HepG2 (cell line): ENCODE measurements around the gene C2orf76. TPM values are rescaled to one million over a fixed set of nuclear protein-coding genes. Genes with fewer than 3 reads are reported as not detected.

Source experiments
- FOXA1 ChIP-seq, 2 experiments: fragments of 450-650 bp in 1 of 2; sonication (generic) in 1 of 2; formaldehyde crosslinking in 1 of 2; IDR thresholded peaks; 2 replicates each; pipeline versions ENCODE4 v1.4.0 to v1.6.1; 2016 to 2020; ENCODE audit warnings: missing genetic modification reagents in 1 of 2
- HMG20A ChIP-seq: IDR thresholded peaks from 2 replicates; pipeline ENCODE4 v1.6.1; 2016; ENCODE audit warnings: borderline replicate concordance
- NCOA2 ChIP-seq: sonication (generic); formaldehyde crosslinking; IDR thresholded peaks from 2 replicates; pipeline ENCODE4 v1.8.0; 2022; ENCODE audit warnings: inconsistent platforms
- RAD21 ChIP-seq: fragments of 450-650 bp; formaldehyde crosslinking; IDR thresholded peaks from 2 replicates; pipeline ENCODE4 v1.5.0; 2020; ENCODE audit warnings: mild to moderate bottlenecking
- RARA ChIP-seq: IDR thresholded peaks from 2 replicates; pipeline ENCODE4 v1.6.1; 2016; ENCODE audit warnings: missing genetic modification reagents, missing compliant biosample characterization
- SOX13 ChIP-seq, 3 experiments: fragments of 450-650 bp in 1 of 3; sonication (generic) in 1 of 3; formaldehyde crosslinking in 1 of 3; IDR thresholded peaks in 2 of 3; conservative IDR thresholded peaks in 1 of 3; 2 replicates each; pipeline versions ENCODE4 v1.5.0 to v1.6.1; 2016 to 2020; ENCODE audit warnings: antibody characterized with exemption in 1 of 3, mild to moderate bottlenecking in 1 of 3, missing compliant biosample characterization in 1 of 3, missing genetic modification reagents in 1 of 3, moderate library complexity in 1 of 3
- ZNF343 ChIP-seq: sonication (generic); formaldehyde crosslinking; IDR thresholded peaks from 2 replicates; pipeline ENCODE4 v1.4.0; 2020; ENCODE audit warnings: mild to moderate bottlenecking, missing genetic modification reagents
- polyA plus RNA-seq, 8 experiments: library from polyadenylated mRNA; depleted of rRNA in 3 of 8; stranded (reverse) in 7 of 8; unstranded in 1 of 8; fragments of >200 nt; fragmentation: Illumina TruSeq in 4 of 8; extraction: Trizol in 4 of 8; gene quantifications; 2 replicates each; pipeline versions ENCODE4 v1.2.1 to v1.2.3, GENCODE V29; 2011 to 2016; ENCODE audit warnings: low read depth in 4 of 8, missing spikeins in 1 of 8, mixed read lengths in 1 of 8; ENCODE audit not compliant: insufficient read depth in 1 of 8
- total RNA-seq, 5 experiments: library from RNA; depleted of rRNA; stranded (reverse); fragments of >200 nt; fragmentation: Illumina TruSeq; extraction: Trizol; gene quantifications; 2 replicates each; pipeline ENCODE4 v1.2.3, GENCODE V29; 2016; ENCODE audit warnings: low read depth in 1 of 5
- TF ChIP-seq, protein P1 (sequence below): IDR thresholded peaks from 2 replicates; pipeline ENCODE4 v1.4.0; 2020; ENCODE audit warnings: mild to moderate bottlenecking, missing genetic modification reagents
- TF ChIP-seq, protein P2 (sequence below): sonication (generic); formaldehyde crosslinking; IDR thresholded peaks from 2 replicates; pipeline ENCODE4 v1.5.1; 2020; ENCODE audit warnings: mild to moderate bottlenecking, missing genetic modification reagents, borderline replicate concordance
- TF ChIP-seq, protein P3 (sequence below): sonication (generic); formaldehyde crosslinking; IDR thresholded peaks from 2 replicates; pipeline ENCODE4 v1.4.0; 2020; ENCODE audit warnings: missing genetic modification reagents
- TF ChIP-seq, protein P4 (sequence below): sonication (generic); formaldehyde crosslinking; IDR thresholded peaks from 2 replicates; pipeline ENCODE4 v1.5.0; 2020; ENCODE audit warnings: missing genetic modification reagents

C2orf76 gene
- total and polyA plus RNA-seq, 2 of the 13 experiments (the other 11 are each of a cell fraction or from before 2014, with no cell fraction given) = 7.7 to 8.5 TPM

DNA sequence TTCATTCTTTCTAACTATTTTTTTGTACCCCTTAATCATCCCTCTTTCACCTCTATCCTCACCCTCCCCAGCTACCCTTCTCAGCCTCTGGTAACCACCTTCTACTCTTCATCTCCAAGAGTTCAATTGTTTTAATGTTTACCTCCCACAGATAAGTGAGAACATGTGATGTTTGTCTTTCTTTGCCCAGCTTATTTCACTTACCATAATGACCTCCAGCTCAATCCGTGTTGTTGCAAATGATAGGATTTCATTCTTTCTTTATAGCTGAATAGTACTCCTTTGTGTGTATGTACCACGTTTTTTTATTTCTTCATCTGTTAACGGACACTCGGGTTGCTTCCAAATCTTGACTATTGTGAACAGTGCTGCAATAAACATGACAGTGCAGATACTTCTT lies 42.9 kb upstream of the C2orf76 start (continued):
- no peak for TF ChIP-seq SOX13 (IDR thresholded peaks at IDR 0.05)
- peak in 1 of 2 experiments; percentile 85; a peak in 2 of 4 replicates for TF ChIP-seq SOX13 (CRISPR knock-in tag; conservative IDR thresholded peaks at IDR 0.05 in 1 of 2, IDR thresholded peaks at IDR 0.05 in 1 of 2)
- TF ChIP-seq, protein P1, sequence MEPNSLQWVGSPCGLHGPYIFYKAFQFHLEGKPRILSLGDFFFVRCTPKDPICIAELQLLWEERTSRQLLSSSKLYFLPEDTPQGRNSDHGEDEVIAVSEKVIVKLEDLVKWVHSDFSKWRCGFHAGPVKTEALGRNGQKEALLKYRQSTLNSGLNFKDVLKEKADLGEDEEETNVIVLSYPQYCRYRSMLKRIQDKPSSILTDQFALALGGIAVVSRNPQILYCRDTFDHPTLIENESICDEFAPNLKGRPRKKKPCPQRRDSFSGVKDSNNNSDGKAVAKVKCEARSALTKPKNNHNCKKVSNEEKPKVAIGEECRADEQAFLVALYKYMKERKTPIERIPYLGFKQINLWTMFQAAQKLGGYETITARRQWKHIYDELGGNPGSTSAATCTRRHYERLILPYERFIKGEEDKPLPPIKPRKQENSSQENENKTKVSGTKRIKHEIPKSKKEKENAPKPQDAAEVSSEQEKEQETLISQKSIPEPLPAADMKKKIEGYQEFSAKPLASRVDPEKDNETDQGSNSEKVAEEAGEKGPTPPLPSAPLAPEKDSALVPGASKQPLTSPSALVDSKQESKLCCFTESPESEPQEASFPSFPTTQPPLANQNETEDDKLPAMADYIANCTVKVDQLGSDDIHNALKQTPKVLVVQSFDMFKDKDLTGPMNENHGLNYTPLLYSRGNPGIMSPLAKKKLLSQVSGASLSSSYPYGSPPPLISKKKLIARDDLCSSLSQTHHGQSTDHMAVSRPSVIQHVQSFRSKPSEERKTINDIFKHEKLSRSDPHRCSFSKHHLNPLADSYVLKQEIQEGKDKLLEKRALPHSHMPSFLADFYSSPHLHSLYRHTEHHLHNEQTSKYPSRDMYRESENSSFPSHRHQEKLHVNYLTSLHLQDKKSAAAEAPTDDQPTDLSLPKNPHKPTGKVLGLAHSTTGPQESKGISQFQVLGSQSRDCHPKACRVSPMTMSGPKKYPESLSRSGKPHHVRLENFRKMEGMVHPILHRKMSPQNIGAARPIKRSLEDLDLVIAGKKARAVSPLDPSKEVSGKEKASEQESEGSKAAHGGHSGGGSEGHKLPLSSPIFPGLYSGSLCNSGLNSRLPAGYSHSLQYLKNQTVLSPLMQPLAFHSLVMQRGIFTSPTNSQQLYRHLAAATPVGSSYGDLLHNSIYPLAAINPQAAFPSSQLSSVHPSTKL (CRISPR knock-in tag) = peak; percentile 48; the same call in 1 of the 2 replicates
- peak; percentile 59; the same call in 1 of the 2 replicates for TF ChIP-seq HMG20A (CRISPR knock-in tag)
- no peak for TF ChIP-seq ZNF343 (CRISPR knock-in tag)
- TF ChIP-seq, protein P2, sequence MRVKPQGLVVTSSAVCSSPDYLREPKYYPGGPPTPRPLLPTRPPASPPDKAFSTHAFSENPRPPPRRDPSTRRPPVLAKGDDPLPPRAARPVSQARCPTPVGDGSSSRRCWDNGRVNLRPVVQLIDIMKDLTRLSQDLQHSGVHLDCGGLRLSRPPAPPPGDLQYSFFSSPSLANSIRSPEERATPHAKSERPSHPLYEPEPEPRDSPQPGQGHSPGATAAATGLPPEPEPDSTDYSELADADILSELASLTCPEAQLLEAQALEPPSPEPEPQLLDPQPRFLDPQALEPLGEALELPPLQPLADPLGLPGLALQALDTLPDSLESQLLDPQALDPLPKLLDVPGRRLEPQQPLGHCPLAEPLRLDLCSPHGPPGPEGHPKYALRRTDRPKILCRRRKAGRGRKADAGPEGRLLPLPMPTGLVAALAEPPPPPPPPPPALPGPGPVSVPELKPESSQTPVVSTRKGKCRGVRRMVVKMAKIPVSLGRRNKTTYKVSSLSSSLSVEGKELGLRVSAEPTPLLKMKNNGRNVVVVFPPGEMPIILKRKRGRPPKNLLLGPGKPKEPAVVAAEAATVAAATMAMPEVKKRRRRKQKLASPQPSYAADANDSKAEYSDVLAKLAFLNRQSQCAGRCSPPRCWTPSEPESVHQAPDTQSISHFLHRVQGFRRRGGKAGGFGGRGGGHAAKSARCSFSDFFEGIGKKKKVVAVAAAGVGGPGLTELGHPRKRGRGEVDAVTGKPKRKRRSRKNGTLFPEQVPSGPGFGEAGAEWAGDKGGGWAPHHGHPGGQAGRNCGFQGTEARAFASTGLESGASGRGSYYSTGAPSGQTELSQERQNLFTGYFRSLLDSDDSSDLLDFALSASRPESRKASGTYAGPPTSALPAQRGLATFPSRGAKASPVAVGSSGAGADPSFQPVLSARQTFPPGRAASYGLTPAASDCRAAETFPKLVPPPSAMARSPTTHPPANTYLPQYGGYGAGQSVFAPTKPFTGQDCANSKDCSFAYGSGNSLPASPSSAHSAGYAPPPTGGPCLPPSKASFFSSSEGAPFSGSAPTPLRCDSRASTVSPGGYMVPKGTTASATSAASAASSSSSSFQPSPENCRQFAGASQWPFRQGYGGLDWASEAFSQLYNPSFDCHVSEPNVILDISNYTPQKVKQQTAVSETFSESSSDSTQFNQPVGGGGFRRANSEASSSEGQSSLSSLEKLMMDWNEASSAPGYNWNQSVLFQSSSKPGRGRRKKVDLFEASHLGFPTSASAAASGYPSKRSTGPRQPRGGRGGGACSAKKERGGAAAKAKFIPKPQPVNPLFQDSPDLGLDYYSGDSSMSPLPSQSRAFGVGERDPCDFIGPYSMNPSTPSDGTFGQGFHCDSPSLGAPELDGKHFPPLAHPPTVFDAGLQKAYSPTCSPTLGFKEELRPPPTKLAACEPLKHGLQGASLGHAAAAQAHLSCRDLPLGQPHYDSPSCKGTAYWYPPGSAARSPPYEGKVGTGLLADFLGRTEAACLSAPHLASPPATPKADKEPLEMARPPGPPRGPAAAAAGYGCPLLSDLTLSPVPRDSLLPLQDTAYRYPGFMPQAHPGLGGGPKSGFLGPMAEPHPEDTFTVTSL = no peak
- TF ChIP-seq, protein P3, sequence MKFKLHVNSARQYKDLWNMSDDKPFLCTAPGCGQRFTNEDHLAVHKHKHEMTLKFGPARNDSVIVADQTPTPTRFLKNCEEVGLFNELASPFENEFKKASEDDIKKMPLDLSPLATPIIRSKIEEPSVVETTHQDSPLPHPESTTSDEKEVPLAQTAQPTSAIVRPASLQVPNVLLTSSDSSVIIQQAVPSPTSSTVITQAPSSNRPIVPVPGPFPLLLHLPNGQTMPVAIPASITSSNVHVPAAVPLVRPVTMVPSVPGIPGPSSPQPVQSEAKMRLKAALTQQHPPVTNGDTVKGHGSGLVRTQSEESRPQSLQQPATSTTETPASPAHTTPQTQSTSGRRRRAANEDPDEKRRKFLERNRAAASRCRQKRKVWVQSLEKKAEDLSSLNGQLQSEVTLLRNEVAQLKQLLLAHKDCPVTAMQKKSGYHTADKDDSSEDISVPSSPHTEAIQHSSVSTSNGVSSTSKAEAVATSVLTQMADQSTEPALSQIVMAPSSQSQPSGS = no peak
- 0 out of 2 replicates have a peak, but pooled peaks have one; percentile 15 for TF ChIP-seq RARA (CRISPR knock-in tag)
- TF ChIP-seq NCOA2 = 0 out of 2 replicates have a peak, but pooled peaks have one; percentile 35
- no peak for TF ChIP-seq FOXA1 (IDR thresholded peaks at IDR 0.05)
- peak; percentile 26; the same call in 1 of the 2 replicates for TF ChIP-seq FOXA1 (CRISPR knock-in tag; IDR thresholded peaks at IDR 0.05)
- no peak for TF ChIP-seq RAD21 (CRISPR knock-in tag)
- TF ChIP-seq, protein P4, sequence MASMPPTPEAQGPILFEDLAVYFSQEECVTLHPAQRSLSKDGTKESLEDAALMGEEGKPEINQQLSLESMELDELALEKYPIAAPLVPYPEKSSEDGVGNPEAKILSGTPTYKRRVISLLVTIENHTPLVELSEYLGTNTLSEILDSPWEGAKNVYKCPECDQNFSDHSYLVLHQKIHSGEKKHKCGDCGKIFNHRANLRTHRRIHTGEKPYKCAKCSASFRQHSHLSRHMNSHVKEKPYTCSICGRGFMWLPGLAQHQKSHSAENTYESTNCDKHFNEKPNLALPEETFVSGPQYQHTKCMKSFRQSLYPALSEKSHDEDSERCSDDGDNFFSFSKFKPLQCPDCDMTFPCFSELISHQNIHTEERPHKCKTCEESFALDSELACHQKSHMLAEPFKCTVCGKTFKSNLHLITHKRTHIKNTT (CRISPR knock-in tag) = no peak
